NCI-H2227 (cell line): ENCODE data around the gene NEK9.
"Not testable (repeated sequence)": the region's sequence is repeated elsewhere in the genome, so short reads cannot be mapped to it uniquely, and the experiment has no call there.

Source experiments
- DNase-seq: peaks from one replicate; lab custom pipeline; 2025; ENCODE audit not compliant: unreplicated experiment; lab: John Stamatoyannopoulos, UW

NEK9 gene

GRCh38 chr14:75126679-75127473 is at the start of gene NEK9:
Gene NEK9, minus strand, starts transcription at chr14:75127048. Its CDS starts 127 bp downstream, at chr14:75126921.
- DNase-seq = peak; percentile 88

- DNase-seq = peak; percentile 93
Measured at GRCh38 chr14:75176142-75176820, 49.4 kb upstream of the NEK9 start, which contains the start of gene TMED10. Gene TMED10, minus strand, starts transcription at chr14:75176612. Its CDS starts 33 bp downstream, at chr14:75176579.

- DNase-seq = no peak
Measured at GRCh38 chr14:75175677-75176141, 48.9 kb upstream of the NEK9 start.

GRCh38 chr14:75174066-75174465 is 47.2 kb upstream of the NEK9 start:
- DNase-seq = no peak

- no peak for DNase-seq
Measured at GRCh38 chr14:75170772-75171171, 43.9 kb upstream of the NEK9 start.

- DNase-seq = no peak
Measured at GRCh38 chr14:75168586-75169335, 41.9 kb upstream of the NEK9 start.

GRCh38 chr14:75167325-75167724 is 40.5 kb upstream of the NEK9 start:
- DNase-seq = no peak

GRCh38 chr14:75165586-75166391 is 38.9 kb upstream of the NEK9 start:
- no peak for DNase-seq

- no peak for DNase-seq
Measured at GRCh38 chr14:75164809-75165208, 38.0 kb upstream of the NEK9 start.

GRCh38 chr14:75163677-75164076 is 36.8 kb upstream of the NEK9 start:
- DNase-seq = no peak

GRCh38 chr14:75162631-75163030 is 35.8 kb upstream of the NEK9 start:
- no peak for DNase-seq

GRCh38 chr14:75158843-75159614 is 32.2 kb upstream of the NEK9 start:
- DNase-seq = no peak

- DNase-seq = no peak
Measured at GRCh38 chr14:75156901-75157300, 30.1 kb upstream of the NEK9 start.

- DNase-seq = no peak
Measured at GRCh38 chr14:75156111-75156510, 29.3 kb upstream of the NEK9 start.

GRCh38 chr14:75155169-75155568 is 28.3 kb upstream of the NEK9 start:
- DNase-seq = no peak

- no peak for DNase-seq
Measured at GRCh38 chr14:75153295-75153694, 26.4 kb upstream of the NEK9 start.

- DNase-seq = no peak
Measured at GRCh38 chr14:75151851-75152250, 25.0 kb upstream of the NEK9 start.

- DNase-seq = not testable (repeated sequence)
Measured at GRCh38 chr14:75150637-75151036, 23.8 kb upstream of the NEK9 start.

GRCh38 chr14:75150150-75150549 is 23.3 kb upstream of the NEK9 start:
- no peak for DNase-seq
